HG02938 (cell line): ENCODE measurements around the gene BCLAF1.
"Not testable (repeated sequence)": the region's sequence is repeated elsewhere in the genome, so short reads cannot be mapped to it uniquely, and the experiment has no call there.

Experiments
- ATAC-seq: cut with Tn5 transposase; IDR thresholded peaks from one replicate; pipeline ENCODE4 v1.9.1; 2021; ENCODE audit warnings: mild to moderate bottlenecking, moderate library complexity; ENCODE audit not compliant: unreplicated experiment

The BCLAF1 gene

DNA sequence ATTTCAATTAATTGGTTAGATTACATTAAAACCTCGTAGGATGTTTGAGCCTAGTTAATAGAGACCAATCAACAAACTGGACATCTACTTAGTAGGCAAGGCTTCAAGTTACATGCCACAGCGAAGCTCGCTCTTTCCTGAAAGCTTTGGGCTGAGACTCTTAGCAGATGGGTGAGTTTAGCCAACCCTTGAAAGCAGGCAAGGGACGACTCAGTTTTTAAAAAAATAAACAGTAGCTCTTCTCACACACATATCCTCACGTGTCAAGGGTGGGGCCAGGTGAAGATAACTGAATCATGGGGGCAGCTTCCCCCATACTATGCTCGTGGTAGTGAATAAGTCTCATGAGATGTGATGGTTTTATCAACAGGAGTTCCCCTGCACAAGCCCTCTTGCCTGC, 40.3 kb downstream of the BCLAF1 start:
- ATAC-seq, result no peak

DNA sequence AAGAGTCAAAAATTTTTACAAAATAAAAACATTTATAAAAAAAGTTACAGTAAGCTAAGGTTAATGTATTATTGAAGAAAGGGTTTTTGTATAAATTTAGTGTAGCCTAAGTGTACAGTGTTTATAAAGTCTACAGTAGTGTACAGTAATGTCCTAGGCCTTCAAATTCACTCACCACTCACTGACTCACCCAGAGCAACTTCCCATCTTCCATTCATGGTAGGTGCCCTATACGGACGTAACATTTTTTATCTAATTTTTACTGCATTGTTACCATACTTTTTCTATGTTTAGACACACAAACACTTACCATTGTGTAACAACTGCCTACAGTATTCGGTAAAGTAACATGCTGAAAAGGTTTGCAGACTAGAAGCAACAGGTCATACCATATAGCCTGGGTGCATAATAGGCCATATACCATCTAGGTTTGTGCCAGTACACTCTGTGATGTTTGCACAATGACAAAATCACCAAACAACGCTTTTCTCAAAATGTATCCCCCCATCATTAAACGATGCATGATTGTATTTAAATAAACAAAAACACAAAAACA, 45.5 kb downstream of the BCLAF1 start:
- ATAC-seq, result no peak

DNA sequence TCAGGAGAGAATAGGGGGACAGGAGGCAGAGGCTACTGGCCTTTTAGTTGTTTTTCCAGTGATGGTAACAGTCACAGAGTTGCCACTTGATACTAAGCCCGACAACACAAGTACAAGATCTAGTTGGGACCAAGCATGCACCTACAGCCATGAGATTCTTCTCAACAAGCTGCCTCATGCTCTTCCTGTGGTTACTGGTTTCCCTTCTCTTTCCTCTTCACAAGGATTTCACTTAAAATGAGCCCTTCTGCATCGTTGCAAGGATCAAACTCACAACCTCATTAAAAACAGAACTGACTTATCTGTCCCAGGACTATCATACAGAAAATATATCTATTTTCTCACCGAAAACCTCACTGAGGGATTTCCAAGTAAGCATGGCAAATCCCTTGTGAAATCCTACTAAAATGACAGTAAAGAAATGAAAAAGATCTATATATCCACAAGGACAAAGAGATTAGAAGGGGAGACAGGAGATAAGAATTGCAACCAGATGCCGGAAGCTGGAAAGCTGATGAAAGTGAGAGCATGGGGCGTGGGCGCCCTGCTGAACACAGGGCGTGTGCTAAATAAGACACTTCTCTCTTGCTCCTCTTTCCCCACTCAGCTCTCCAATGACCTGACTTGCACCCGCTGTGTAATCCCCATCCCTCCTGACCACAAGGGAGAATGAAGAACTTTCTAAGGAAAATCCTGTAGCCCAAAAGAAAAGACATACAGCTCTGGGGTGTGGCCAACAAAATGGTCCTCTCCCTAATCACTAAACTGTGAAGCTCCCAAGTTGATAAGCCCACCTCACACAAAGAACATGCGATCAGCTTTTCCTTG, 53.0 kb downstream of the BCLAF1 start:
- no peak for ATAC-seq

DNA sequence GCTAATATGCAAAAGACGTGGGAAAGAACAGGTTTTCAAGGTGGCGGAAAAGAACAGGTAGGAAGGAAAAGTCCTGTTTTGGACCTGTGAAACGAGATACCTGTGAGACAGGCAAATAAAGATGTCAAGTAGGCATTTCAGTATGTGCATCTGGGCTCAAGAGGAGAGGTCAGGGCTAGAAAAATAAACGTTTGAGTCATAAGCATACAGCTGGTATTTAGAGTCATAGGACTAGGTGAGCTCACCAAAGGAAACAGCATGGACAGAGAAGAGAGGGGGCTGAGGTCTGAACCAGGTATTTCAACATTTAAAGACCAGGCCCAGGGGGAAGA, 54.4 kb downstream of the BCLAF1 start:
- no peak for ATAC-seq

DNA sequence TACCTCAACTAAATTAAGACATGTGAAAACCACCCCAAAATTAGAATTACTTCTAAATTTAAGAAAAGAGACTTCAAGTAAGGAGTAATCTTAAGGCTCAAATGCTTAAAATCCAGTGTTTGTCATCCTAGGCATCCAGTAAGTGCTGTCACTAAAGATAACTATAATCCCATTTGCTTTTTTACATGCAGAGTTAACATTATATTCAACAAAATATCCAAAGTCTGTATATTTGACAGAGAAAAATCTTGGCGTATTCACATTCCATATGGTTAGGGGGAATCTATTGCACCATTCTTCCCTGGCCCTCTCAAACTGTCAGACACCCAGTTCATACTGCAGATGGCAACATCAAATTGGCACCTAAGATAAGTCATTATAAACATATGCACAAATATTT, 56.9 kb downstream of the BCLAF1 start:
- ATAC-seq, result no peak

GRCh38 chr6:136230219-136230853, 59.3 kb downstream of the BCLAF1 start:
- ATAC-seq, result no peak

DNA sequence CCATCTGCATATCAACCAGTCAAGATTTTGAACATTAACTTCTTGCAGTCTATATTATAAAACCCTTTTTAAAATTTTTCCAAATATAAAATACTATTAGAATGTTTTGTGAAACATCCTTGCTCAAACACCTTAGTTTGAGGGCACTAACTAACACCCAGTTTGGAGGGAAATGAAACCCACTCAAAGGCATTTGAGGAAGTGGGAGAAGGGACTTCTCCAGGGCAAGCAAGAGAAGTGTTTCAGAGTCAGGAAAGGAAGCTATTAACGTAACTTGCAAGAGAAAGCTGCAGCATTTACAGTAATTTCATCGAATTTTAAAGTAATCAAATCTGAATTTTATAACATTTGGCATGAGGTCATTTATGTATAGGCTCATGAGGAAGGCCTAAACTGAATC, 60.8 kb downstream of the BCLAF1 start:
- no peak for ATAC-seq

DNA sequence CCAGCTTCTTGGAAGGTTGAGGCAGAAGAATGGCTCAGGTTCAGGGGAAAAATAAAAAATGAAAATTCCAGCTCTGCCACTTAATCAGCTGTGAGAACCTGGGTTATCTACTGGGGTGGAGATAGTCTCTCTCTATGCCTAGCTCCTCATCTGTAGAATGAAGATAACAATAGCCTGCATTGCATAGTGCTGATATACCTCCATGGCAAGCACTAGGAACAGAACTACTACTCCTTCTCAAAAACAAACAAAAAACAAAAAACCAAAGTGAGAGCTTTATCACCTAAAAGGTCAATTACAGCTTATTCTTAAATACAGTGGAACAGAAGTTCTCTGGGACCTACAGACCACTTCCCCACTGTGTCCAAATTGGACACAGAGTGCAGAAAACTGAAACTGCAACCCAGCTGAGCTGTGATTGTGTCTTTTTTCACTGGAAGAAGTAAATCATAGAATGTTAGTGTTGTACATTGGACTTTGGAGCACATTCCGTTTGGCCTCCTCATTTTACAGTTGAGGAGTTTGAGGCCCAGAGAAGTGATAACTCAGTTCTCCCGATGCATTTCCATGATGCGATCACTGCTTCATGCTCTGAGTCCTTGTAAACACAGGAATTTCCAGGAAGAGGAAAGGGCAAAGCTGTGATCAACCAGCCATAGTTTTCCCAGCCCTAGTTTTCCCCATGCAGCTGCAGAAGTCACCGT, 62.8 kb downstream of the BCLAF1 start:
- no peak for ATAC-seq

DNA sequence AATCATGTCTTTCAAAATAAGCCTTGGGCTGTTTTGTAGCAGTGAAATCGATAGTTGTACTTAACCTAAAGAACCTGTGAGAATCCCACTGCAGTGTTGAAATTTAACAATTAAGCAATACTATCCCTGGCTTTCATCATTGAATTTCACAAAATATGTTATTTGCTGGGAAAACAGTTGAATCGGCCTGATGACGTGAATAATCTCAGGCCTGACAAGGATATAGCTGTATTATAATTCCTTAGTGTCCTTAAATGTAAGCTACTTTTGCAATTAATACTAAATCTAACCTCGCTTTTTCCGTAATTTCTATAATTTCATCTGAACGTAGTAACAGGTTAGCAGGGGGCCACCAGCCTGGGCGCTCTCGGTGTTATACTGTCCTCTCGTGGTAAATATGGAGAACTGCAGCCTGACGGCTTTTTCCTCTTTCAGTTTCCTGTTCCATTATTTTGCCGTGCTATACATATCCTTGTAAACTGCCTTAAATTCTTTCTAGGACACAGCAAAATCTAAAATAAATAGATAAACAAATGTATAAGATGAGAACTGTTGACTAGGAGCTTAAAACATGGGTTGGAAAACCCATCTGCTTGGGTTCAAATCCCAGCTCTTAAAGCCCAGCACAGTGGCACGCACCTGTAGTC, 63.5 kb downstream of the BCLAF1 start:
- peak; percentile 75 for ATAC-seq

- no peak for ATAC-seq
These were observed 64.2 kb downstream of the BCLAF1 start for GRCh38 chr6:136225496-136225895.

DNA sequence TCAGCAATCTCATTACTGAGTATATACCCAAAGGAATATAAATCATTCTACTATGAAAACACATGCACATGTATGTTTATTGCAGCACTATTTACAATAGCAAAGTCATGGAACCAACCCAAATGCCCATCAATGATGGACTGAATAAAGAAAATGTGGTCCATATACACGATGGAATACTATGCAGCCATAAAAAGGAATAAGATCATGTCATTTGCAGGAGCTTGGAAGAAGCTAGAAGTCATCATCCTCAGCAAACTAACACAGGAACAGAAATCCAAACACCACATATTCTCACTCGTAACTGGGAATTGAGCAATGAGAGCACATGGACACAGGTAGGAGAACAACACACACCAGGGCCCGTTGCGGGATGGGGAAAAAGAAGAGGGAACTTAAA, 64.7 kb downstream of the BCLAF1 start:
- ATAC-seq, result not testable (repeated sequence)

DNA sequence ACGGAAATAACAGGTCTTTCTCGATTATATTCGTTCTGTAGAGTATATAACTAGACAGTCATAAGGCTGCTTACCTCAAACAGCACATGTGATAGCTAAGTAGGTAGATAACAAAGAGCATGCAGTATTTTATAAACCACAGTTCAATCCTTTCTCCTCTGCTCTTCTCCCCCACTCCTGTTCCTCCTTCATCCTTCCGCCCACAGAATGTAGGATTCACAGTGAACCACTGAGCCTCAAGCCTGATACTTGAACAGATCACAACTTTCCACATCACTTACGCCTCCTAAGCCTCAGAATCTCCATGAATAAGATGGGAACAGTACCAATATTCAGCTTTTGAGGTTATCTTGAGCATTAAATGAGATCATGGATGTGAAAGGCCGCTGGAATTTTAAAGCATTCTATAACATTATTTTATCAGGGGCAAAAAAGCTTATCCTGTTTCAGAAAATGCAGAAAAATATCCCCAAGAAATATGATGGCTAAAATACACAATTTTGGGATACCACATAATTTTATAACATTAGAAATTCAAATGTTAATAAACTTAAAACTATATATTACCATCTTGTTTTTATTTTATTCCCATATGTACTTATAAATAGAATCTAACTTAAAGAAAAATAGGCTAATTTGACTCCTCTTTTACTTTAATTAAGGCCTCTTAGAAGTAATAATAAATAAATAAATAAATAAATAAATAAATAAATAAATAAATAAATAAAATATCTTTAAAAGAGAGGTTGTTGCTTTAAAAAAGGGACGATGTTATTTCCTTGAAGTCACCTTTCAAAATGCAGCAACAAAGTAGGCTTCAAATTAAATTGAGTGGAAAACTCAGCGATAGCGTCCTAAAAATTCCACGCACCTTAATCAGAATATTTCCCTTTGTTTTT, 72.9 kb downstream of the BCLAF1 start:
- no peak for ATAC-seq

GRCh38 chr6:136213853-136214252, 75.8 kb downstream of the BCLAF1 start:
- ATAC-seq, result no peak

DNA sequence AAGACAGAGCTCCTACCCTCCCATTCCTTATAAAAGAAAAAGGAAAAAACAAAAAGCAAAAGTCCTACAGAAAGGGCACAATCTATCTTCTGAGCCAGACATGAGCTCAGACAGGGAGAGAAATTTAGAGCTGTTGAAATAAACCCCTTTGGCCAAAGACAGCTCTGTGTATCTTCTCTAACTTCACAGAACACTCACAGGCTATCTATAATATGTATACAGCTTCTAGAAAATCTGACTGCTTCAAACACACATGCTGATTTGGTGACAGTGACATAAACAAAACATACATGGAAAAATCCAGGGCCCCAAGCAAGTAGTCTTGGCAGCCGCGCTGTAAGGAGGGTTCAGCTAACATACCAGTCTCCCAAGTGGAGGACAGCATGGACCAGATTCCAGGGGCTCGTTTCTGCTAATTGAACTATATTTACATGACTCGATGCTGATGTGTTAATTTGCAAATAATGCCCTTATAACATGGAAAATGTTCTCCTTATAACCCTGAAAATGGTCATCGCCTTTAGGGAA, 76.6 kb downstream of the BCLAF1 start:
- ATAC-seq, result no peak

- ATAC-seq, result no peak
These were observed 77.0 kb downstream of the BCLAF1 start for GRCh38 chr6:136212608-136213007.

DNA sequence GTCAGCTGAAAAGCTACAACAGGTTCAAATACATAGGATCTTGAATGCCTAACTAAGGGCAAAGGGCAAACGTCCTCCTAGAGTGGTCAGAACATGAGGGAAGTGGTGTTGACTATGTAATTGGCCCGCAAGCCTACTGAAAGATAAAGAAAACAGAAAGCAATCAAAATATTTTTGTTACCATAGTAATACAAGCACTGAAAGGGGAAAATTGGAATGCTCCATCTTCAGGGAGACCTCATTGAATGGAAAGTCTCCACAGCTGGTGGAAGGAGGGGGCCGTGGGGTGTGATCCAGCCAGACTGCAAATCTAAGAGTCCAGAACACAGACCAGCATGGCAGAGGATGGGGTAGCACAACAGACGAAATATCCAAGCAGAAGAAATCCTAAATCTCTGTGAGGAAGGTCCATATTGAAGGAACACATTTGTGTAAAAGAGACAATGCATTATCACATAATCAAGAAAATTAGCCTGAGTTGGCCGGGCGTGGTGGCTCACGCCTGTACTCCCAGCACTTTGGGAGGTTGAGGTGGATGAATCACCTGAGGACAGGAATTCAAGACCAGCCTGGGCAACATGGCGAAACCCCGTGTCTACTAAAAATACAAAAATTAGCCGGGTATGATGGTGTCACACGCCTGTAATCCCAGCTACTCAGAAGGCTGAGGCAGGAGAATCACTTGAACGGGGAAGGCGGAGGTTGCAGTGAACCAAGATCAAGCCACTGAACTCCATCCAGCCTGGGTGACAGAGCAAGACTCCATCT, 79.1 kb downstream of the BCLAF1 start:
- ATAC-seq, result no peak

DNA sequence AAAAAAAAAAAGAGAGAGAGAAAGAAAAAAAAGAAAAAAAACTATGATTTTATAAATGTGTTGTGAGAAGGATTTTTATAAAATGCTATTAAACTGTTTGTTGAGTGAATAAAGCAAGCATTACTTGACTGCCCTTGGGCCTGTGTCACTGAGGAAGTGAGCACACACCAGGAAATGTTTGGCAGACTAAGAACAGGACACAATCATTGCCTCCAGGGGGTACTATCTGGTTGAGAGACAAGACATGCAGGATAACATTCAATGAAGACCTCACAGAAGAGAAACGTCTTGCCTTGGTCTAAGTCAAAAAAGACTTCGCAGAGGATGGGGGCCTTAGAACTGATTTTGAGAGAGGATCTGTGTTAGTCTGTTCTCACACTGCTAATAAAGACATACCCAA, 80.2 kb downstream of the BCLAF1 start:
- no peak for ATAC-seq

GRCh38 chr6:136208783-136209182, 80.9 kb downstream of the BCLAF1 start:
- no peak for ATAC-seq
